ENCODE data around the gene KCNIP1. TPM values are rescaled to one million over a fixed set of nuclear protein-coding genes. Genes with fewer than 3 reads are reported as not detected.
"Not testable (repeated sequence)": the region's sequence is repeated elsewhere in the genome, so short reads cannot be mapped to it uniquely, and the experiment has no call there.

The KCNIP1 gene
- polyA plus RNA-seq, 3 donors: not detected

- Mint-ChIP-seq H3K9me3 (peaks cover 0 to 4% (median 0%) of the 10 kb centered on the region in 7 donors), H3K36me3 (no peaks in the 10 kb centered on the region), H3K27me3 (ENCODE audit: low read depth in 3 of 3) (peaks cover 10 to 32% (median 11%) of the 10 kb centered on the region in 3 donors), H3K4me1 (peaks cover 3% of the 10 kb centered on the region), H3K4me3 (no peak overlapping the region), H3K27ac (no peak overlapping the region)
- Histone ChIP-seq H4K20me1 (ENCODE audit: insufficient read depth, low read length) (no peaks in the 10 kb centered on the region), H3K4me2 (replicated peaks; ENCODE audit: extremely low read depth, low read length, poor library complexity, severe bottlenecking) (no peak overlapping the region), H3K4me1 (ENCODE audit: control insufficient read depth in 1 of 2, insufficient read depth in 2 of 2, low read length in 2 of 2) (no peaks in the 10 kb centered on the region), H3K9me3 (replicated peaks in 1 of 2; ENCODE audit: control insufficient read depth in 1 of 2, insufficient read depth in 1 of 2, low read length in 2 of 2) (no peaks in the 10 kb centered on the region), H3K27ac (ENCODE audit: low read depth in 1 of 2, low read length in 2 of 2) (no peak overlapping the region), H2AFZ (ENCODE audit: insufficient read depth, low read depth, low read length, poor library complexity, severe bottlenecking) (no peak overlapping the region), H3K36me3 (replicated peaks in 1 of 2; ENCODE audit: control insufficient read depth in 1 of 2, insufficient read depth in 2 of 2, low read length in 2 of 2) (no peaks in the 10 kb centered on the region), H3K4me3 (replicated peaks in 1 of 3; ENCODE audit: low read depth in 2 of 3, low read length in 3 of 3) (no peak overlapping the region), H3K27me3 (ENCODE audit: control insufficient read depth in 2 of 2, insufficient read depth in 2 of 2, low read length in 2 of 2) (no peaks in the 10 kb centered on the region), H3K79me2 (ENCODE audit: insufficient read depth, low read length) (no peaks in the 10 kb centered on the region), H3K9ac (ENCODE audit: insufficient read depth, low read length, poor library complexity, severe bottlenecking) (no peak overlapping the region)
- intact Hi-C loops (cut with micrococcal nuclease): no loop called here
- DNase-seq: no peak
- WGBS (ENCODE audit: insufficient coverage): 82% methylated on average over 7 of the region's 10 CpGs
- TF ChIP-seq CTCF (IDR thresholded peaks at IDR 0.05): no peak
Observed at GRCh38 chr5:170752257-170753215, 248.7 kb downstream of the KCNIP1 start.

- peaks cover 0 to 4% (median 0%) of the 10 kb centered on the region in 7 donors for H3K9me3 Mint-ChIP-seq
- H4K20me1 ChIP-seq (ENCODE audit: insufficient read depth, low read length): no peaks in the 10 kb centered on the region
- intact Hi-C loops (cut with micrococcal nuclease): no loop called here
Observed at GRCh38 chr5:170753311-170753710, 249.5 kb downstream of the KCNIP1 start.

GRCh38 chr5:170754508-170754907 lies 250.7 kb downstream of the KCNIP1 start:
- H3K27ac Mint-ChIP-seq; H3K9me3 ChIP-seq (replicated peaks in 1 of 2; ENCODE audit: control insufficient read depth in 1 of 2, insufficient read depth in 1 of 2, low read length in 2 of 2); H4K20me1 ChIP-seq (ENCODE audit: insufficient read depth, low read length); H3K27ac ChIP-seq (ENCODE audit: low read depth in 1 of 2, low read length in 2 of 2); H3K4me2 ChIP-seq (replicated peaks; ENCODE audit: extremely low read depth, low read length, poor library complexity, severe bottlenecking); H3K36me3 ChIP-seq (replicated peaks in 1 of 2; ENCODE audit: control insufficient read depth in 1 of 2, insufficient read depth in 2 of 2, low read length in 2 of 2); H3K4me1 ChIP-seq (ENCODE audit: control insufficient read depth in 1 of 2, insufficient read depth in 2 of 2, low read length in 2 of 2); H3K36me3 Mint-ChIP-seq; H3K27me3 ChIP-seq (ENCODE audit: control insufficient read depth in 2 of 2, insufficient read depth in 2 of 2, low read length in 2 of 2); H3K79me2 ChIP-seq (ENCODE audit: insufficient read depth, low read length); DNase-seq; H3K4me3 ChIP-seq (replicated peaks in 1 of 3; ENCODE audit: low read depth in 2 of 3, low read length in 3 of 3); H3K4me3 Mint-ChIP-seq; H2AFZ ChIP-seq (ENCODE audit: insufficient read depth, low read depth, low read length, poor library complexity, severe bottlenecking); intact Hi-C loops (cut with micrococcal nuclease); H3K4me1 Mint-ChIP-seq; H3K9ac ChIP-seq (ENCODE audit: insufficient read depth, low read length, poor library complexity, severe bottlenecking); H3K9me3 Mint-ChIP-seq: not testable (repeated sequence)
- peaks cover 2 to 21% (median 3%) of the 10 kb centered on the region in 3 donors for H3K27me3 Mint-ChIP-seq (ENCODE audit: low read depth in 3 of 3)
- WGBS (ENCODE audit: insufficient coverage): 87% methylated on average over 2 of the region's 2 CpGs

More at GRCh38 chr5:170753311-170753710, 249.5 kb downstream of the KCNIP1 start:
- no peaks in the 10 kb centered on the region for H3K36me3 ChIP-seq (replicated peaks in 1 of 2; ENCODE audit: control insufficient read depth in 1 of 2, insufficient read depth in 2 of 2, low read length in 2 of 2)
- H3K4me2 ChIP-seq (replicated peaks; ENCODE audit: extremely low read depth, low read length, poor library complexity, severe bottlenecking): no peak overlapping the region
- no peaks in the 10 kb centered on the region for H3K27me3 ChIP-seq (ENCODE audit: control insufficient read depth in 2 of 2, insufficient read depth in 2 of 2, low read length in 2 of 2)
- H3K27ac ChIP-seq (ENCODE audit: low read depth in 1 of 2, low read length in 2 of 2): no peak overlapping the region
- no peak overlapping the region for H3K4me3 ChIP-seq (replicated peaks in 1 of 3; ENCODE audit: low read depth in 2 of 3, low read length in 3 of 3)
- H2AFZ ChIP-seq (ENCODE audit: insufficient read depth, low read depth, low read length, poor library complexity, severe bottlenecking): no peak overlapping the region
- no peaks in the 10 kb centered on the region for H3K4me1 ChIP-seq (ENCODE audit: control insufficient read depth in 1 of 2, insufficient read depth in 2 of 2, low read length in 2 of 2)
- H3K9me3 ChIP-seq (replicated peaks in 1 of 2; ENCODE audit: control insufficient read depth in 1 of 2, insufficient read depth in 1 of 2, low read length in 2 of 2): no peaks in the 10 kb centered on the region
- Mint-ChIP-seq H3K4me3 (no peak overlapping the region), H3K27ac (no peak overlapping the region), H3K27me3 (ENCODE audit: low read depth in 3 of 3) (peaks cover 8 to 29% (median 10%) of the 10 kb centered on the region in 3 donors), H3K4me1 (peaks cover 3% of the 10 kb centered on the region), H3K36me3 (no peaks in the 10 kb centered on the region)
- DNase-seq: no peak
- TF ChIP-seq CTCF (IDR thresholded peaks at IDR 0.05): no peak
- no peak overlapping the region for H3K9ac ChIP-seq (ENCODE audit: insufficient read depth, low read length, poor library complexity, severe bottlenecking)
- no peaks in the 10 kb centered on the region for H3K79me2 ChIP-seq (ENCODE audit: insufficient read depth, low read length)
